BJ (cell line): ENCODE measurements around the gene DPEP1. TPM values are rescaled to one million over a fixed set of nuclear protein-coding genes. Genes with fewer than 3 reads are reported as not detected.
A peak's percentile ranks its signal among the peaks of the same experiment; 100 is the strongest.

ENCODE experiments used
- CTCF ChIA-PET: fragments of 350-600 bp; formaldehyde crosslinking; extraction: SDS; loops from one replicate; lab custom pipeline; 2021; ENCODE audit warnings: antibody characterized with exemption, inconsistent platforms; lab: Yijun Ruan, JAX
- POLR2A ChIA-PET: fragments of 300-600 bp; sonication (Branson Sonifier 250); formaldehyde crosslinking; extraction: SDS; loops from one replicate; lab custom pipeline; 2021; ENCODE audit warnings: antibody characterized with exemption; lab: Charles Lee
- DNase-seq: peaks from one replicate; pipeline ENCODE4 v3.0.0-alpha.2; 2011; ENCODE audit warnings: low read depth
- H3K27me3 ChIP-seq: 2 replicates; pipeline ENCODE4 v1.6.0; 2011; ENCODE audit warnings: low read length; ENCODE audit not compliant: control insufficient read depth, insufficient read depth
- H3K36me3 ChIP-seq: 2 replicates; pipeline ENCODE4 v1.5.1; 2011; ENCODE audit warnings: low read length; ENCODE audit not compliant: control insufficient read depth, insufficient read depth
- H3K4me3 ChIP-seq: 2 replicates; pipeline ENCODE4 v1.5.1; 2011; ENCODE audit warnings: low read depth, mild to moderate bottlenecking, control low read depth, low read length
- polyA plus RNA-seq: library from polyadenylated mRNA; depleted of rRNA; stranded (reverse); fragments of >200 nt; gene quantifications from 2 replicates; pipeline ENCODE4 v1.2.3, GENCODE V29; 2011
- TF ChIP-seq, protein P1 (sequence below): IDR thresholded peaks from 2 replicates; pipeline ENCODE4 v1.5.1; 2011; ENCODE audit warnings: low read depth, mild to moderate bottlenecking, control low read depth, inconsistent platforms, low read length, moderate library complexity; ENCODE audit not compliant: insufficient read depth

DPEP1 gene
- polyA plus RNA-seq, 1 experiment = not detected

DNA sequence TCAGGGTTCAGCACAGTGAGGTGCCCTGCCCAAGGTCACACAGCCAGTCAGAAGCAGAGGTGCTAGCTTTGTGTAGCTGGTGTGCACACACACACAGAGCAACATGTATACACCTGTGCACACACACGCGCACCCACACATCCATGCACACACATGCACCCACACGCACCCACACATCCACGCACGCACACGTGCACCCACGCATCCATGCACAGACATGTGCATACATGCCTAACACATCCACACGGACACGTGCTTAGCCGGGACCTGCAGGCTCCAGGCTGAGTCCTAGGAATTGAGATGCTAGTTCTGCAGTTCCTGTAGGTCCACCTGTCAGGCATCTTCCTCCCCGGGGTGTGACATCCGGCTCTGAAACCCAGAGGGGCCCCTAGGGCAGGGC, 13.0 kb upstream of the DPEP1 start:
- TF ChIP-seq, protein P1, sequence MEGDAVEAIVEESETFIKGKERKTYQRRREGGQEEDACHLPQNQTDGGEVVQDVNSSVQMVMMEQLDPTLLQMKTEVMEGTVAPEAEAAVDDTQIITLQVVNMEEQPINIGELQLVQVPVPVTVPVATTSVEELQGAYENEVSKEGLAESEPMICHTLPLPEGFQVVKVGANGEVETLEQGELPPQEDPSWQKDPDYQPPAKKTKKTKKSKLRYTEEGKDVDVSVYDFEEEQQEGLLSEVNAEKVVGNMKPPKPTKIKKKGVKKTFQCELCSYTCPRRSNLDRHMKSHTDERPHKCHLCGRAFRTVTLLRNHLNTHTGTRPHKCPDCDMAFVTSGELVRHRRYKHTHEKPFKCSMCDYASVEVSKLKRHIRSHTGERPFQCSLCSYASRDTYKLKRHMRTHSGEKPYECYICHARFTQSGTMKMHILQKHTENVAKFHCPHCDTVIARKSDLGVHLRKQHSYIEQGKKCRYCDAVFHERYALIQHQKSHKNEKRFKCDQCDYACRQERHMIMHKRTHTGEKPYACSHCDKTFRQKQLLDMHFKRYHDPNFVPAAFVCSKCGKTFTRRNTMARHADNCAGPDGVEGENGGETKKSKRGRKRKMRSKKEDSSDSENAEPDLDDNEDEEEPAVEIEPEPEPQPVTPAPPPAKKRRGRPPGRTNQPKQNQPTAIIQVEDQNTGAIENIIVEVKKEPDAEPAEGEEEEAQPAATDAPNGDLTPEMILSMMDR = no peak
- ChIA-PET CTCF (interaction anchor here (0.8 to 3.3 kb wide), 5 partner anchors 9 to 40 kb away, joined by 3 to 33 read pairs (median 5); no protein-coding TSS in a partner anchor), POLR2A (no interaction called here)
- Histone ChIP-seq H3K36me3 (no peaks in the 10 kb centered on the region), H3K27me3 (no peaks in the 10 kb centered on the region), H3K4me3 (no peak overlapping the region)
- DNase-seq = no peak

- no peak for DNase-seq
- ChIA-PET POLR2A (no interaction called here), CTCF (interaction anchor here (0.8 to 3.3 kb wide), 3 partner anchors 14 to 40 kb away, joined by 5 to 33 read pairs (median 5); no protein-coding TSS in a partner anchor)
- Histone ChIP-seq H3K4me3 (no peak overlapping the region), H3K36me3 (no peaks in the 10 kb centered on the region), H3K27me3 (no peaks in the 10 kb centered on the region)
- TF ChIP-seq, protein P1 = no peak
These were observed 12.5 kb upstream of the DPEP1 start for GRCh38 chr16:89600956-89601355.

DNA sequence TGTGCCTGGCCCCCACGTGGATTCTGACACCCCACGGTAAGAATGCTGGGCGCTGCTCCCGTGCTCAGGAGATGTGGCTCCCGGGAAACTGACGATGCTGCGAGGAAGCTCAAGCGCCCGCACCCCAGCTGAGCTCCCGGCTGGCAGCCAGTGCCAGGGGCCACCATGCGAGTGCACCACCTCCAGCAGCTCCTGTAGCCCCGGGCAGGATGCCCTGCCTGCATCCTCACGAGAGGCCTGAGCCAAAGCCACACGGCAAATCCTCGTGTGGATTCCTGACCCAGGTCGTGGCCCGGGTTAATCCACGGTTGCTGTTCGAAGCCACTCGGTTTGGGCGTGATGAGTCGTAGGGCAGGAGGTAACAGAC, 11.6 kb upstream of the DPEP1 start:
- Histone ChIP-seq H3K36me3 (no peaks in the 10 kb centered on the region), H3K4me3 (no peak overlapping the region), H3K27me3 (no peaks in the 10 kb centered on the region)
- TF ChIP-seq, protein P1 = no peak
- POLR2A ChIA-PET = no interaction called here
- CTCF ChIA-PET = interaction anchor here (1.0 to 3.3 kb wide), 5 partner anchors 13 to 38 kb away, joined by 3 to 33 read pairs (median 5); no protein-coding TSS in a partner anchor
- DNase-seq = no peak

- ChIA-PET CTCF (interaction anchor here (0.9 to 3.3 kb wide), 7 partner anchors 8 to 38 kb away, joined by 3 to 33 read pairs (median 3); no protein-coding TSS in a partner anchor), POLR2A (no interaction called here)
- DNase-seq = peak; percentile 31
- Histone ChIP-seq H3K36me3 (no peaks in the 10 kb centered on the region), H3K27me3 (no peaks in the 10 kb centered on the region), H3K4me3 (no peak overlapping the region)
- TF ChIP-seq, protein P1 = no peak
These were observed 11.0 kb upstream of the DPEP1 start for GRCh38 chr16:89602273-89602951.

GRCh38 chr16:89602952-89603590, 10.4 kb upstream of the DPEP1 start:
- CTCF ChIA-PET = interaction anchor here (0.9 to 3.3 kb wide), 7 partner anchors 9 to 39 kb away, joined by 3 to 33 read pairs (median 3); no protein-coding TSS in a partner anchor
- POLR2A ChIA-PET = no interaction called here
- DNase-seq = no peak
- no peak overlapping the region for H3K4me3 ChIP-seq
- TF ChIP-seq, protein P1 = no peak
- no peaks in the 10 kb centered on the region for H3K36me3 ChIP-seq
- no peaks in the 10 kb centered on the region for H3K27me3 ChIP-seq
